GM18498 (cell line): Measurements from ENCODE around the gene ACTL7B.
"Not testable (repeated sequence)": the region's sequence is repeated elsewhere in the genome, so short reads cannot be mapped to it uniquely, and the experiment has no call there.

ENCODE experiments used
- ATAC-seq: cut with Tn5 transposase; IDR thresholded peaks from one replicate; pipeline ENCODE4 v1.9.1; 2021; ENCODE audit warnings: mild to moderate bottlenecking, moderate library complexity; ENCODE audit not compliant: unreplicated experiment

Gene ACTL7B, protein sequence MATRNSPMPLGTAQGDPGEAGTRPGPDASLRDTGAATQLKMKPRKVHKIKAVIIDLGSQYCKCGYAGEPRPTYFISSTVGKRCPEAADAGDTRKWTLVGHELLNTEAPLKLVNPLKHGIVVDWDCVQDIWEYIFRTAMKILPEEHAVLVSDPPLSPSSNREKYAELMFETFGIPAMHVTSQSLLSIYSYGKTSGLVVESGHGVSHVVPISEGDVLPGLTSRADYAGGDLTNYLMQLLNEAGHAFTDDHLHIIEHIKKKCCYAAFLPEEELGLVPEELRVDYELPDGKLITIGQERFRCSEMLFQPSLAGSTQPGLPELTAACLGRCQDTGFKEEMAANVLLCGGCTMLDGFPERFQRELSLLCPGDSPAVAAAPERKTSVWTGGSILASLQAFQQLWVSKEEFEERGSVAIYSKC

DNA sequence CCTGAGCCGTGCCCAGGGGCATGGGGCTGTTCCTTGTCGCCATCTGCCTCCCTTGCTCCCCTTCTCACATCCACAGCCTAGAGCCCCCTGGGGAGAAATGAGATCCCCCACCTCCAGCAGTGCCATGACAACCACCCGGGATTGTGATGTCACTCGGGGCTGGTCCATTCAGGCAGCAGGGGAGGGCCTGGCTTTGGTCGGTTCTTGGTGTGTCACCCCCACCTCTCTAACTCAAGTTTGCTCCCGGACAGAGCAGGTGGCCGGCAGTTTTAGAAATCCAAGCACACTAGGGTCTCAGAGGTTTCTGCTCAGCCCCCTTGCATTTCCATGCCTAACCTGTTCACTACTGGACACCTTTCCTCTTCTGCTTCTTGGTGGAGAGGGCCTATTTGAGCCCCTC lies at the start of gene ACTL7B:
Gene ACTL7B, minus strand, starts transcription at position 99 of the 400 bp plus-strand sequence. Its CDS starts 56 bp downstream, at position 43.
- no peak for ATAC-seq

- ATAC-seq = no peak
Measured at GRCh38 chr9:108905494-108905893, 49.7 kb upstream of the ACTL7B start.

DNA sequence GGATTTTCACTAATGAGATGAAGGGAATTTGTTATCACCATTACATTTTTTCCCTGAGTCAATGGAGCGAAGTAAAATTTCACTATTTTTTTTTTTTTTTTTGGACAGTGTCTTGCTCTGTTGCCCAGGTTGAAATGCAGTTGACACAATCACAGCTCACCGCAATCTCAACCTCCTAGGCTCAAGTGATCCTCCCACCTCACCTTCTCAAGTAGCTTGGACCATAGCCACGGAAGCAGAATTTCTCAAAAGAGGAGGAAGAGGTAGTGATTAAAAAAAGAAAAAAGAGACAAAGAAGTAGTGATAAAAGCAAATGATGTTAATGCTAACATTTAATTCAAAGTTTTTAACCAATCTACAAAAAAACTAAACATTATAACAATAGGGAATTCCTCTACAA lies 48.4 kb upstream of the ACTL7B start:
- no peak for ATAC-seq

DNA sequence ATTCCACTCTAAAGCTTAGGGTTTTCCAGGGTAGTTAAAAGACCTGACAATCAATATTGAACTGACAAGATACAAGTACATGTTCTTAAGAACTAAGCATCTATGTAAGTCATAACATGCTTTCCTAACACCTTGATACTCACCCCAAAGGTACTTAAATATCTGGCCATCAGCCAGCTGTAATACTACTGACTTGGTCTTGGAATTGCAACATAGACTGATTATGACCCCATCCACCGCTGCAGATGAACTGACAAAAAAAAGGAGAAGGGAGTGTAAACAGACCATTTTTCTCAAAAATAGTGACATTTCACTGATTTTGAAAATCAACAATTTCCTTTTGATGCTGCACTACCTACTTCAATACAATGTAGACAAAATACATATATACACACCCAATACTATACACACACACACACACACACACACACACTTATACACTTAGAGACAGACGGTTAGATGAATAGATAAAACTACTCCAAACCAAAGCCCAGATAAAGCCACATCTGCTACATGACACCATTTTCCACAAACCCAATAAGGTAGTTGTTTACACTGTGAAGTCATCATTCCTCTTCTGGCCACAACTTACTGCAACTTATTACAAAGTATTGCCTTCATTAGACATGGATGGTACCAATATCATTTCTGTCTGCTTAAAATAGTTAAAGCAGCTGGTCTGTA lies 47.8 kb upstream of the ACTL7B start:
- ATAC-seq = no peak

- ATAC-seq = no peak
Measured at GRCh38 chr9:108900176-108900575, 44.4 kb upstream of the ACTL7B start.

DNA sequence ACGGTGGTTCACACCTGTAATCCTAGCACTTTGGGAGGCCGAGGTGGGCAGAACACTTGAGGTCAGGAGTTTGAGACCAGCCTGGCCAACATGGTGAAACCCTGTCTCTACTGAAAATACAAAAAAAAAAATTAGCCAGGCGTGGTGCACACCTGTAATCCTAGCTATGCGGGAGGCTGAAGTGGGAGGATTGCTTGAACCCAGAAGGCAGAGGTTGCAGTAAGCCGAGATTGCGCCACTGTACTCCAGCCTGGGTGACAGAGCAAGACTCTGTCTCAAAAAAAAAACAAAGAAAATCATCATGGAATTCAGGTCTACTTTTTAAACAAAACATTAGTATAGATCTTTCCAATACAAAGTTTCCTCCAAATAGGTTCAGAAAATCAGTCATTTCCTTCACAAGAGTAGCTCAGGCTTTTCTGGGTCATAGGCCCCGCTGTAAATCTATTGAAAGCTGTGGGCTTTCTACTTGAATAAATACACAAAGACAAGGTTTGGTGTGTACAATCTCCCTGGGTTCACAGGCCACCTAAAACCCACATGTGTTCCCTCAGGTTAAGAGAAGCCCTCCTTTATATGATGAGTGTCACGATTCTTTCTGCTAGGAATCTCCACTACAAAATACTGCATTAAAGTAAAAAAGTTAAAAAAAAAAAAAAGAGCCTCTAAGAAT lies 43.4 kb upstream of the ACTL7B start:
- ATAC-seq = not testable (repeated sequence)

GRCh38 chr9:108897324-108898096 lies 41.7 kb upstream of the ACTL7B start:
- ATAC-seq = no peak

DNA sequence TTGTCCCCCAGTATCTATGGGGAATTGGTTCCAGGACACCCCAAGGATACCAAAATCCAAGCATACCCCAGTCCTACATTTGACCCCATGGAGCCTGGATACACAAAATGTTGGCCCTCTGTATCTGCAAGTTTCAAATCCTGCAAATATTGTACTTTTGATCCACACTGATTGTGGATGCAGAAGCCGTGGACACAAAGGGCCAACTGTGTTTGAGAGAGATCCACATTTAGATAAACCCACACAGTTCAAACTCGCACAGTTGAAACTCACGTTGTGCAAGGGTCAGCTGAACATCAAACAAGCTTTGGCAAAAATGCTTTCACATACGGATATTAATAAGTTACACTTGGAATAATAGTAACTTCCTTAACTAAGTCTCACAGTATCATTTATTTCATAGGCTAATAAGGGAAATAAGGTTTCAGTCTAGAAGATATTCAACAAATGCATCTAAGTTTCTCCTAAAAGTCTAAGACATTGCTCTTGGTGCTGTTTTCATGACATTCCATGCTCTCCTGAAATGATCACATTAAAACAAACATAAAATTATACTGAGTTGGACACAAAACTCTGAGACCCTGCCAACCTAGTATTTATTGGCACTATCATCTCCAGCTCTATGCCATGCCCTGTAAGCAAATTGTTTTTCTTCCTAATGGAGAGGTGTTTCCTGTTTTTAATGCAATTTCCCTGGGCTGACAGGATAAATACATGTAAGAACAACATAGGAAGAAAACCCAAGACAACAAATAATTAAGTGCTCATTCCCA lies 38.6 kb upstream of the ACTL7B start:
- ATAC-seq = no peak

DNA sequence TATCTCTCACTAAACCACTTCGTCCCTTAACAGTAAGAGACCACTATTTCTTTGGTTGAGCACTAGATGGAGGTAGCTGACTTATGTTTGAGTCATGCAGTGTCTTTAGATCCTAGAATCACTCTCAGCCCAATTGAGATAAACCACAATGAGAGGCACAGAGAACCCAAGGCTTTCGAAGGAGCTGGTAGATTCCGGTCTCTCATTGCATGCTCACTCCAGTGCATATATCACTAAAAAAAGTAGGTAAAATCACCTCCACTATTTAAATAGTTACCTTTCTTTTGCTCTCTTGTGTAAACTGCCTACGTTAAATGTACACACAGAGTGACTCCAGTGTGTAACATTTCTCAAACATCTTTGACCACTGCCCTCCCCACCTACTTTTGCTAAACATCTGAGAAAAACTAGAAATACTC lies 33.9 kb upstream of the ACTL7B start:
- ATAC-seq = no peak

DNA sequence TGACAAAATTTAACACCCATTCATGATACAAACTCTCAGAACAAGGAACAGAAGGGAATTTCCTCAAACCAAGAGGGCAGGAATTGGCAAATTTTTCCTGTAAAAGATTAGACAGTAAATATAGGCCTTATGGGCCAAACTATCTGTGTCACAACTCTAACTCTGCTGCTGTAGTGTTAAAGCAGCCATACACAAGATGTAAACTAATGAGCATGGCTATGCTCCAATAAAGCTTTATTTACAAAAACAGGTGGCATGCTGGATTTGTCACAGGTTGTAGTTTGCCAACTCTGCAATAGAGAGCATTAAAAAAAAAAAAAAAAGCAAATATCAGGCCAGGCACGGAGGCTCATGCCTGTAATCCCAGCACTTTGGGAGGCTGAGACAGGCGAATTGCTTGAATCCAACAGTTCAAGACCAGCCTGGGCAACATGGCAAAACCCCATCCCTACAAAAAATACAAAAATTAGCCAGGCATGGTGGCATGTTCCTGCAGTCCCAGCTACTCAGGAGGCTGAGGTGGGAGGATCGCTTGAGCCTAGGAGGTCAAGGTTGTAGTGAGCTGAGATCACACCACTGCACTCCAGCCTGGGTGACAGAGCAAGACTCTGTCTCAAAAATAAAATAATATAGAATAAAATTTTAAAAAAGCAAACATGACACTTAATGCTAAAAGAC lies 30.9 kb upstream of the ACTL7B start:
- ATAC-seq = not testable (repeated sequence)

DNA sequence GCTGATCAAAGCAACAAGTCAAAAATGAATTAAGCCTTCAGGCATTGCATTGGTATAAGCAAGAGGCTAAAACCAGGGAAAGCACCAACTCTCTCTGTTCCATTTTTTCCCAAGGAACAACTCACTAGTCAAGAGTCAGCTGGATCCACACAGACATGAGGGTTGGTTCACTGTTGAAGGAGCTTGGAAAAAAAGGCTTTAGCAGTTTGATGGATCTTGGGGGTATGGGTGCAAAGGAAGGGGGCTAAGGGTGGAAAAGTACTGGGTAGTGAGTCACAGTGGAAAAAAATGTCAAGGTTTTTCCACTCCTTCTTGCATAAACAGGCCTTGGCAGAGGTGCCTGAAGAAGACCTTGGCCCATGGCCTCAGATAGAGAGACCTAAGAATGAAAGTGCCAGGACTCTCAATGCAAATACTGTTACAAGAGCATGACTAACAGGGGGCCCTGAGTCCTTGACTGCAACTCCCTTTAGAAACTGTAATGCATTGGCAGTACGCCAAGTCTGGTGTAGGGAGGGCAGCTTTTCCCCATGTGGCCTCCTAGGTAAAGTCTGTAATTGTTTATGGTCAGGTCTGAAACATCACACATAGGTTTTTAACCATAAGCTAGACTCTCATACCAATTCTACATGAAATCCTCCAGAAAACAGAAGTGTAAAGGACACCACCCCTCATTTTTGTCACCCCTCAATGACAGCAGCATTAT lies 30.0 kb upstream of the ACTL7B start:
- peak; percentile 99 for ATAC-seq

DNA sequence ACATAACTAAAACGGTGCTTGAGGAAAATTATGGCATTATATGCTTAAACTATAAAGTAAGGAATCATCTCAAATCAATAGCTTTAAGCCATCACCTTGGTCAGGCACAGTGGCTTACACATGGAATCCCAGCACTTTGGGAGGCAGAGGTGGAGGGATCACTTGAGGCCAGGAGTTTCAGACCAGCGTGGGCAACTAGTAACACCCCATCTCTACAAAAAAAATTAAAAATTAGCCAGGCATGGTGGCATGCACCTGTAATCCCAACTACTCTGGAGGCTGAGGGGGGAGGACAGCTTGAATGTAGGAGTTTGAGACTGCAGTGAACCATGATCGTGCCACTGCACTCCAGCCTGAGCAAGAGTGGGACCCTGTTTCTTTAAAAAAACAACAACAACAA lies 28.9 kb upstream of the ACTL7B start:
- no peak for ATAC-seq

DNA sequence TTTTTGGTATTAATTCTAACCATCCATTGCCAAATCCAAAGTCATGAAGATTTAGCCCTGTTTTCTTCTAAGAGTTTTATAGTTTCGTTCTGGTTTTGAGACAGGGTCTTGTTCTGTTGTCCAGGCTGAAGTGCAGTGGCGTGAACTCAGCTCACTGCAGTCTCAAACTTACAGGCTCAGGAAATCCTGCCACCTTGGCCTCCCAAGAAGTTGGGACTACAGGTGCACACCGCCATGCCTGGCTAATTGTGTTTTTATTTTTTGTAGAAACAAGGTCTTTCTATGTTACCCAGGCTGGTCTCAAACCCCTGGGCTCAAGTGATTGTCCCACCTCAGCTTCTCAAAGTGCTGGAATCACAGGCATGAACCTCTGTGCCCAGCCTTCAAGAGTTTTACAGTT lies 27.3 kb upstream of the ACTL7B start:
- ATAC-seq = no peak

- no peak for ATAC-seq
Measured at GRCh38 chr9:108882052-108882888, 26.5 kb upstream of the ACTL7B start.

- no peak for ATAC-seq
Measured at GRCh38 chr9:108880738-108881316, 25.0 kb upstream of the ACTL7B start.

DNA sequence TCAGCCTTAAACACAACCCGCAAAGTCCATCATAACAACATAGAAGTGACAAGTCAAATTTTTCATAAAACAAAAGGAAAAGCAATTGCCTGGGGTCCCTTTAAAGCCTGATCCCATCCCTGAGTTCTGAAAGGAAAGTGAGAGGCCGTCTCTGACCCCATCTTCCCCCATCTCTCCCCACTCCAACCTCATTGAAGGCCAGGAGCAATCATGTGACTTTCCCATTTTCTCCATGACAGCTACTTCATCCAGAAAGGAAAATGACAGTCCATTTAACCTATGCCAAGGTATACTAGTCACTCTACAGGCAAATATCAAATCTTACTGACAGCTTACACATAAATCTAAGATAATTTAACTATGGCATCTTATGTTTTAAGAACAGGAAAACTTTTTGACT lies 21.7 kb upstream of the ACTL7B start:
- ATAC-seq = no peak

DNA sequence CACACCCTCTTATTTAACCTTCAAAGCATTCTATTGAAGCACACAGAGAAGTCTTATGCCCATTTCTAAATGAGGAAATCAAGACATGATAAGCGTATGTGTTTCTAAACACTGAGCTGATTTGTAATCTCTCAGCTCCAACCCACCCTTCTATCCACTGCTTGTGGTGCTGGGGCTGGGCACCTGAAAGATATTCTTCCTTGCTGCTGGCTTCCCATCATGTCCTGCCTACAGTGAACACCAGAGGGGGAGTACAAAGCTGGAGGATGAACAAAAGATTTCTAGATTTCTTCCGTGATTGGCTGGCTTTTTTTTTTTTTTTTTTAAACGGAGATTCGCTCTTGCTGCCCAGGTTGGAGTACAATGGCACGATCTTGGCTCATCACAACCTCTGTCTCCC lies 20.6 kb upstream of the ACTL7B start:
- no peak for ATAC-seq
